Measurements from ENCODE around the gene TRAPPC5.

The TRAPPC5 gene

GRCh38 chr19:7701654-7702457, 21.2 kb downstream of the TRAPPC5 start, which contains the start of gene FCER2:
TSS of gene FCER2 (minus strand) at chr19:7702131. CDS start at chr19:7699760, 2,371 bp downstream.
- DNase-seq = no peak

GRCh38 chr19:7703332-7703731, 22.7 kb downstream of the TRAPPC5 start:
- DNase-seq = no peak

GRCh38 chr19:7704280-7705060, 23.8 kb downstream of the TRAPPC5 start:
- DNase-seq = no peak

- no peak for DNase-seq
Measured at GRCh38 chr19:7705387-7706187, 25.0 kb downstream of the TRAPPC5 start.

GRCh38 chr19:7706188-7706954, 25.7 kb downstream of the TRAPPC5 start:
- DNase-seq = no peak

GRCh38 chr19:7706955-7707456, 26.4 kb downstream of the TRAPPC5 start:
- no peak for DNase-seq

- DNase-seq = no peak
Measured at GRCh38 chr19:7709932-7710460, 29.4 kb downstream of the TRAPPC5 start.

GRCh38 chr19:7710616-7711015, 30.0 kb downstream of the TRAPPC5 start:
- no peak for DNase-seq

- DNase-seq = peak in 1 of 2 experiments; percentile 13
Measured at GRCh38 chr19:7715671-7716070, 35.0 kb downstream of the TRAPPC5 start.

GRCh38 chr19:7716762-7717161, 36.1 kb downstream of the TRAPPC5 start:
- DNase-seq = no peak

GRCh38 chr19:7718668-7719067, 38.0 kb downstream of the TRAPPC5 start:
- DNase-seq = no peak

GRCh38 chr19:7720351-7720750, 39.7 kb downstream of the TRAPPC5 start:
- no peak for DNase-seq

GRCh38 chr19:7722231-7722651, 41.6 kb downstream of the TRAPPC5 start:
- DNase-seq = no peak

GRCh38 chr19:7725791-7726190, 45.2 kb downstream of the TRAPPC5 start:
- DNase-seq = no peak

- DNase-seq = no peak
Measured at GRCh38 chr19:7729211-7729610, 48.6 kb downstream of the TRAPPC5 start.

- no peak for DNase-seq
Measured at GRCh38 chr19:7729831-7730285, 49.2 kb downstream of the TRAPPC5 start.

GRCh38 chr19:7730286-7731217, 49.9 kb downstream of the TRAPPC5 start:
- no peak for DNase-seq

GRCh38 chr19:7731218-7731595, 50.6 kb downstream of the TRAPPC5 start:
- no peak for DNase-seq

GRCh38 chr19:7731615-7732014, 51.0 kb downstream of the TRAPPC5 start:
- DNase-seq = no peak

- DNase-seq = no peak
Measured at GRCh38 chr19:7732045-7732444, 51.4 kb downstream of the TRAPPC5 start, which contains the start of gene CLEC4G. TSS of gene CLEC4G (minus strand) at chr19:7732110. CDS start at chr19:7732102, 8 bp downstream.

All from NCI-H446 (cell line).